Activated naive CD4-positive, alpha-beta T cell (primary cell): Measurements from ENCODE around the gene FIBIN.
"Not testable (repeated sequence)": the region's sequence is repeated elsewhere in the genome, so short reads cannot be mapped to it uniquely, and the experiment has no call there.

Source experiments
- DNase-seq, 4 experiments: peaks; one replicate each; lab custom pipeline; 2025; lab: John Stamatoyannopoulos, UW

FIBIN gene

DNA sequence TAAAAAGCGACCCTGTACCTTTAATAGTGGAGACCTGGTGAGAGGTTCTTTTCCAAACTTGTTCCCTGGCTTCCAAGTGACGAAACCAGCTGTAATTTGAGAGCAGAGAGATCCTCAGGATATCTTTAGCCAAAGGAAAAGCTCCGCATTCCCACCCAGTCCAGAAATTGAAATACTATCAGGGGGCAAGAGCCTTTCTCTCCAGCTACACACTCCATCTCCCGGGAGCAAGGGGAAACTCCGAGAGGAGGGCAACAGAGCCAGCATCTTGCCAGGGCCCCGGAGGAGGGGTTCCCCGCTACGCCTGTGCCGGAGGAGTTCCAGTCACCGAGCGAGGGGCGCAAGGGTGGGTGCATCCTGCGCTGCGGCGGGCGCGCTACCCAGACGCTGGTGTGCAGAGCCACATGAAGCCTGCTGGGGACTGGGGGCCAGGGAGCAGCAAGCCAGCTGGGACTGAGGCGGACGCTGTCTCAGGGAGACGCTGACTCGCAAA, at the start of gene FIBIN:
Gene FIBIN (plus strand): TSS at position 148 of the 493 bp plus-strand sequence. CDS start 415 bp downstream, outside the sequence.
- no peak for DNase-seq

DNA sequence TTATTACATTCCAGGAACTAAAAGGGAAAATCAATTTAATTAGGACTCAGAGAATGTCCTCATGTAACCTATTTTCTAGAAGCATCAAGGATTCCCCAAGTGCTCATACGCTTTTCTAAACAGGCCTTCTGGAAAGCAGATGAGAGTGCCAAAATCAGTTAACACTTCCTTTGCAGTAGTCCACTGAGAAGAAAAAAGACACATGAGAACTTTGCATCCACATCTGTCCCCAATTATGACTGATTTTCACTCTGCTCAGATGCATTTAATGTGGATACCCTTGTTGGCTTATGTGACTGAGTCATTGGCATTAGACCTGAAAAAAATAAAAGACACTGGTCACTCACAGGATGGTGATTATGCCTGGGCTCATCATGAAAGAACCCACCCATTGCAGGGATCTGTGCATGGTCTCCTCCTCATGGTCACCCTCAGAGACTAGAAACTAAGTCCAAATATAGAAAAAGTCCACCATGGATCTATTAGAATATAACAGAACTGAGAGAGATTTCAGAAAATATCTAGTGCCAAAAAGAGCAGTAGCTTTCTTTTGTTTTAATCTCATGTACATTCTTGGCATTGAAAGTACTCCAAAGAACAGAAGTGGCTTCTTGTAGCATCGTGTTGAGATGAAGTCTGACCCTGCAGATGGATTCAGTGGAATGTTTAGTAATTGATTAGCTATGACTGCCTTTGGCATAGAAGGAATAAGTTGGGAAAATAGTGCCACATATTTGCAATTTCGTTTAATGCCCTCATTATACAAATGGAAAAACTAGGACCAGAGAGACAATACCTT, 48.8 kb upstream of the FIBIN start:
- no peak for DNase-seq

DNA sequence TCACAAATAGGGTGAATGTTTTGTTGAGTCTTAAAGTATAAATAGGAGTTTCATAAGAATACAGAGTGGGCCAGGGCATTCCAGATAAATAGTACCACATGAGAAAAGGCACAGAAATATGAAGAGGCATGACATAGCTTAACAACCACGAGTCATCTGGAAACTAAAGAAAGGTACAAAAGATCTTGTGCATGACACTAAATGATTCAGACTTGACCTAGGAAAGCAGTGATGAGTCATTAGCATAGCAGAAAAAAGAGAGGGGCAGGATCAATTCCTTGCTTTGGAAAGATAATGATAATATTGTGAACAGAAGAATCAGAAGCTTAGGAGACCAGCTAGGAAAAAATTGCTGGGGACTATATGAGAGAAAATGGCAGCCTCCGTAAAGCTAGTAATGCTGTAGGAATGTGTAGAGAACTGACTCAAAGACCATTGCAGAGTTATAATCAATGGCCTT, 47.6 kb upstream of the FIBIN start:
- DNase-seq: no peak

DNA sequence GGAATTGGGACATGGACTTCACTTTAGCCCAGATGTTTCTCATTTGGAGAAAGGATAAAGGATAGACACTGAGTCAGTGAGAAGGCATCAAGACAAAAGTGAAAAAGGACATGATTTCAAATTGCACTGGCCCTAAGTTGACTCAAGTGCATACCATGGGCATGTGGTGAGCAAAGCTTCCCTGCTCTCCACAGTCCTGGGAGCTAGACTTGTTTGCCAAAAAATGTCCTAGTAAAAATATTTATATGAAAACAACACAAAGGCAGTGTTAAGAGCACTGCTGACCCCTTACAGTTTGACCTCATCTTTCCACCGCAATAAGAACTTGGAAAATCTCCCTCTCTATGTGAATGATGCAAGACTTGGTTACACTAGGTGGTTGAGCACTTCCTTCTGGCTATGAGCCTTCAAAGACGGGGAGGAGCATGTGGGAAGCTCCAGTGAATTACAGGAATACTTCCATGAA, 46.5 kb upstream of the FIBIN start:
- DNase-seq: no peak

DNA sequence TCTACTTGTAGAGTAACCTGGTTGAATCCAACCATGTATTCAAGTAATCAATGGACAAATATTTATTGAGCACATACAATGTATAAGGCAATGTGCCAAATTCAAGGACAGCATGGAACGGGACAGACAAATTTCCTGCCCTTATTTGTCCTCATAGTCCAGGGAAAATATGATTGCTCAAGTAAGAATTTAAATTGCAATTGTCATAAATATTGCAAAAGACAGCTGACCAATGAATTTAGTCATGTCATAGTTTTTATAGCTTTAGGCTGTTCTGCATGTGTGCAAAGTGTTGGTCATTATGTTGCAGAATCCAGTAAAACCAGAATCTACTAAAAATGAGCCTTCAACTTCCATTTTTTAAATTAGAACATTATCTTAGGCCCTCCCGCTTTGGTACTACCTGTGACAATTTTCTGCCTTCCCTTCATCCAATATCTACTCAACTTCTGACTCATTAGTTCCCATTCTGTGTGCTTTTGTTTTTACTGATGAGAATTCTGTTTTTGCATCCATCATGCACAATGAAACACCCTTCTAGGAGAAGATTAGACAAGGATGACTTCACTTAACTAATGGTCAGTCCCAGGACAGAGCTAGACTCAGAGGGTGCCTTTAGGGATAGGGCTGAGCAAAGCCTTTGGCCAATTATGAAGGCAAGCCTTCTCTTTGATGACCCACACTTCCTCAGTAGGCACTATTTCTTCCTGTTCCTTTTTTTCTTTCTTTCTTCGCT, 45.8 kb upstream of the FIBIN start:
- no peak for DNase-seq

DNA sequence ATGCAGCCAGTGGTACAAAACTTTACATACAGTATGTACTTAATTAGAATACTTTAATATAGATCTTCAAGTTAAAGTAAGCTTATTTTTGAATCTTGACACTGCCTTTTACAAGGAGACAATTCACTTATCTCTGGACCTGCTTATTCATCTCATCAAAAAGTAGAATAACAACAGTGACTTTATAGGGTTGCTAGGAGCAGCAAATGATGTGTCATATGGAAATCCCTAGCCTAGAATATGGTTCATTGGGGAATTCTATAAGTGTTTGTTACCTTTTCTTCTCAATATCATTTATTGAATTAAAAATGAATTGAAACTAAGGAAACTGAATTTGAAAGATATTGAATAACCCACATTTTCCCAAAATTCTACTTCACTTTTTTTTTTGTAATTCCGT, 45.0 kb upstream of the FIBIN start:
- DNase-seq: no peak

DNA sequence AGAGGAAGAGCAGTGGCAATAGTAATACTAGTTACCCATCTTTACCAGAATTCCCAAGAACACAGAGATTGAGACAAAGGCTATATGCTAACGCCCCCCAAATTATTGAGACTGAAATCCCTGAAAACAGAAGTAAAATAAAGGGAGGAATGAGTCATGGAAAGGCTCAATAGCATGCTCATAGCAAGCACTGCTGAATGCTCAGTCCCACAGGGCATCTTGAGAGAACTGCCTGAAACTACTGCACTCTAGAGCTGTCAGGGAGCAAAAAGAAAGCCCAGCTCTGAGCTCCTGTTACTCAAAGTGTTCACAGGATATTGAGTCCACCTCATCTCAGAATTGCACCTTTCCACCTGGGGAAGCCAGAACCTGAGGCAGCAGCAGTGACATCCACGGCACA, 44.1 kb upstream of the FIBIN start:
- DNase-seq: no peak

DNA sequence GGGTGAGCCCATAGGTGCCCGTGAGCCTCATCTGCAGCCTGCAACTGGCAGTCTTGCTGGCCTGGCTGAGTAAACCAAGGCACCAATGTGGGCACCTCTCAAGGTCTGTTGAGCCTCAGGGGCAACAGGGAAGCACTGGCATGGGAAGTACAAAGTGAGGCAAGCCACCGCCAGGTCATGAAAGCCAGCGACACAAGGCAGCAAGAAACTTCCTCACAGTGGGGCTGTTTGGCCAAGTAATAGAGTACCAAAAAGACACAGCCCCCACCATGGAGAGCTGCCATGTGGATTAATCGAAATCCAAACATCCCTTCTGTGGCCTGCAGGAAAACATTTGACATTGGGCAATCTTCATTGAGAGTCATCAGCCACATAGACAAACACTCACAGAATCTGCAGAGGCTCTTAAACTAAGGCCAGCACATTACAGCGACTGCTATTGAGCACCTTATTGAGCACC, 43.6 kb upstream of the FIBIN start:
- no peak for DNase-seq

DNA sequence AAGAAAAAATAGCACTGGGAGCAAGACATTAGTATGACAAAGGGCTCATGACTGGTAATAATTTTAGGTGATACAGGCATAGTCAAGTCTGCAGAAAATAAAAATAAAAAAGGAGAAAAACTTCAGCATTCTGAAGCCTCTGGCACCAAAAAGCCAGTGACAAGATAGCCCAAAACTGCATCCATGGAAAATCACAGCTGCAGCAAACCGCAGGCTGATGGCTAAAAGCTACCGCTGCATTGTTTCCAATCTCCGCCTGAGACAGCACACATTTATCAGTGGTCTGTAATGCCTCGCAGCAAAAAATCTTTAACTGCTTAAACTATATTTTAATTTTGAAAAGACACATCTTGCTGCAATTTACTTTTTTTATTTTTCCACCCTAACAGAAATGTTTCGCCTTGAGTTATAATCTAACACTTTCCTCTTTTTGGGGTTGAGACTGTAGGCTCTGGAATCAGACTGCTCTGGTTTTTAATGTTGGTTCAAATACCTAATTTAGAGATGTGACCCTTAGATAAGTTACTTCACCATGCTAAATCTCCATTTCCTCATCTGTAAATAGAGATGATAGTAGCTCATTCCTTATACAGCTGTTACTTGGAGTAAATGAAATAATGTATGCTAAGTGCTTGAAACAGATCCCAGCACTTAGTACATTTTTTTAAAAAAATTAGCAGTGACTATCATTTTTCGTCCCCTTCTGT, 42.0 kb upstream of the FIBIN start:
- DNase-seq: no peak

DNA sequence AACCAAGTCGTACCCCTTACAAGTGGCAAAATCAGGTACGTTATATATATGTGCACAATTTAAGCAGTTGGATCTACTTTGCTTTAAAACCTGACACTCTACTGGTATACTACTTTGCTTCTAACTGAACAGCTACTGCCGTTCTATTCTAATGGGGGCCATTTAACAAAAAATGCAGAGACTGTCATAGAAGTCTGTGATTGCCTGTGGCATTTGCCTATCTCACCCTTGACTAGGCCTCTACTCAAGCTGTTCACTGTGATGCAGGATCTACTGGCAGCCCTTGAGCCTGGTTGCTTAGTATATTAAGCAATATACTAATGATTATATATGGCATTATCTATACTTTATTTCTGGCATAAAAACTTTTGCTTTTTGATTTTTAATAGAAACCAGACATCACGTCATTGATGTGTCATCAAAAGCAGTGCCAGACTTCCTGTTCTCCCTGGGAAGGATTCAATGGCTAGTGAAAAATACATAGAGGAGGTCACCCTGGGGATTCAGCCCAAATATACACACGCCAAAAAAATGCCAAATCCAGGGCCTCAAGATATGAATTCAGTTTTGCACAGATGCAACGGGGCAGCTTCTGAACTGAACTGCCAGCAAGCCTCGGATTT, 40.0 kb upstream of the FIBIN start:
- DNase-seq: no peak

DNA sequence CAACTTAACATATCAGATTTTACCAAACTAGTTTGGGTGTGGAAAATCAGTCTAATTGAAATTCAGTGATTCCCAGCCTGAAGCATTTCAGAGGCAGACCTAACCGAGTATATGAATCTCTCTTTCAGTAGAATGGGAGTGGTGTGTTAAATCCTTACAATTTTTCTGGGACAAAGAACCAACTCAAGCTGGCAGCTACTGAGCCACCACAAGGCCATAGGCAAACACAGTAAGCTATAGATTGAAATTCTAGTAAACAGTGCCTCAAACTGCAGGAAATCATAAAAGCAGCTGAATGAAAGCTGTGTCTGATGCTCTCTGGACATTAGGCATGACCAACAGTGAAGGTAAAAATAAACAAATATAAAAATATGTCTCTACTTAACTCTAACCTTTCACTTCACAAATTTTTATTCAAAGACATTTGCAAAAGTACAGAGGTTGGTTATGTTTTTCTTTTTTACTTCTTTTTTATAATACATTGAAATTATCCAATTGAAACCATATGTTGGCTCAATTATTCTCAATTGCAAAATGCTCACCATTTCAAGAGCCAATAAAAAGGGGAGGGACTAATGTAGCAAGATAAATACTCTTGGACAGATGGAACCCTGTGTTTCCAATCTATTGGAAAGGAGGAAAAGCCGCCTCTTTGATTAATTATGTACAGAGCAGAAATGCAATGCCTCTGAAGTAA, 35.8 kb upstream of the FIBIN start:
- DNase-seq: no peak

DNA sequence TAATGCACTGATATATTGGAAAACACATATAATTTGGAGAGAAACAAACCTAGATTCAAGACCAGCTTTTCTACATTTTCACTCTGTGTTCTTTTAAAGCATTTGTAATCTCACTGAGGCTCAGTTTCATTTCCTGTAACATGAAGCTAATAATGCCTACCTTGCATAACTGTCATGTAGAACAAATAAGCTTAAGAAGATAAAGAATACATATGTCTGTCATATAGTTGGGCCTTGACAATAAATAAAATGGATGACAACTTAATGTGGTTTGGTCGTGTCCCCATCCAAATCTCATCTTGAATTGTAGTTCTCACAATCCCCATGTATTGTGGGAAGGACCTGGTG, 35.2 kb upstream of the FIBIN start:
- DNase-seq: no peak

DNA sequence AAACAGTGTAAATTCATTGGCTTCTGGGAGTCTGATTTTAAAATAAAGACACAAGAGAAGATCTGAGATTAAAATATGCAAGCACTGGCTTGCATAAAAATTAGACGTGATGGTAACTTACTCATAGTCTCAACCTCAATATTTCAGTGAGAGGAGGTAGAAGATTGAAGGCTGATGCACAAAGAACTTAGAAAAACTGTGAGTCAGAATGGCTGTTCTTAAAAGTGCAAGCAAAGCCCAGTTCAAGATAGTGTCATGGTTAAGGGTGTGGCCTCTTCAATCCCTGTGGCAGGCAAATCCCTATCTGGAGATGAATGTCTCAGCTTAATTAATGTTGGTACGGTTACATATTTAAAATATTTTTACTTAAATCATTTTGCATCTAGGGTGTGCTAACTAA, 33.6 kb upstream of the FIBIN start:
- DNase-seq: no peak

DNA sequence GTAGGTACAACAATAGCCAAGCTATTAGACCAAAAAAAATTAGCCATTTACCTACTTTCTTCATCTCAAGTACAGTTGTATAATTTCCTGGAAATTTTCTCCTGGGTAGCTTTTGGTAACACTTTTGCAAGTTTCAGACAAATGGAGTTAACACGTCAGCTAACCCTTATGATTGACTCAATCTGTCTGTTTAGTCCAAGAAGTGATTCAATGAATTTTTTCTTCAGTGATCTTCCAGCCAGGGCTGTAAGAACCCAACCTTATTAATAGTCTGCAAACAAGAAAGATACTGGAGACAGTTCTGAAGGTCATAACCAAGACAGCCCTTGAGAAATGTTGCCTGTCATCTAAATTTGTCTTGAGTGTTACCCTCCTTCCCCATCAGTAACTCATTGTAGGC, 30.1 kb upstream of the FIBIN start:
- DNase-seq: no peak

DNA sequence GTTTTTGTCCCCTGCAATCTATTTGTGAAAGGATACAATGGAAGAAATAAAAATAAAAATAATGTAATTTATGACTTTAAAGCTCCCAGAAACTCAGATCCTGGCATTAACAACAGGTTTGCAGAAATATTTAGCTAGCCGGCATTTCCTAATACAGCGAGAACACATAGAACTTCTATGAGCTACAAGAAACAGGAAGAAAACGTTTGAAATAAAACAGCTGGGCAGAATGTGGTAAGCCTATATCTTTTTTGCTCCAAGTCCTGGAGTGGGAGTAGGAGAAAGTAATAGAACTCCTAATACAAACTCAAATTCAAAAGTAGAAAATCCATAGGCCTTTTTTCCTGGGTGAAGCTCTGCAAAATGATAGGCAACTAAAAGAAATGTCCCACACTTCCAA, 29.6 kb upstream of the FIBIN start:
- no peak for DNase-seq

DNA sequence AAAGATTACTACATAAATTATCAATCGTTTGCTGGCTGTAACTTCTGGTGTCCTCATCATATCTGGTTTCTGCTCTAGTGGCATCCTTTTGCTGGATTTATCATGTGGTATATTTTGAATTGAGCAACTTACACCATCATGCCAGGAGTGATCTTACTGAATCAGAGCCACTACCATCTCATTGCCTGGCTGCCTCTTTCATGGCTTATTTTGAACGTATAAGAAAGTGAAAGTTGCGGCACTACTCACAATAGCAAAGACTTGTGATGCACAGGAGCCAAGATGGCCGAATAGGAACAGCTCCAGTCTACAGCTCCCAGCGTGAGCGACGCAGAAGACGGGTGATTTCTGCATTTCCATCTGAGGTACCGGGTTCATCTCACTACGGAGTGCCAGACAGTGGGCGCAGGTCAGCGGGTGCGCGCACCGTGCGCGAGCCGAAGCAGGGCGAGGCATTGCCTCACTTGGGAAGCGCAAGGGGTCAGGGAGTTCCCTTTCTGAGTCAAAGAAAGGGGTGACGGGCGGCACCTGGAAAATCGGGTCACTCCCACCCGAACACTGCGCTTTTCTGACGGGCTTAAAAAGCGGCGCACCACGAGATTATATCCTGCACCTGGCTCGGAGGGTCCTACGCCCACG, 28.9 kb upstream of the FIBIN start:
- not testable (repeated sequence) for DNase-seq

DNA sequence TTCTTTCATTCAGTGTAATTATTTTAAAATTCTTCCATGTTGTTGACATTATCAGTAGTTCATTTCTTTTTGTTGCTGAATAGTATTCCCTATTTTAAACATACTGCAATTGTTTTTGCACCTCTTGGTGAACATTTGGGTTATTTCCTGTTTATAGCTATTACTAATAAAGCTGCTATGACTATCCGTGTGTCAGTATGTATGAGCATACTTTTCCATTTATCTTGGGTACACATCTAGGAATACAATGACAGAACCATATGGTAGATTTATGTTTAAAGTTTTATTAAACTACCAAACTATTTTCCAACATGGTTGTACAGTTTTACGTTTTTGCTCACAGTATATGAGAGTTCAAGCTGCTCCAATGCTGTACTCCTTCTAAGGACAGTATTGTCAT, 22.0 kb upstream of the FIBIN start:
- DNase-seq: no peak

DNA sequence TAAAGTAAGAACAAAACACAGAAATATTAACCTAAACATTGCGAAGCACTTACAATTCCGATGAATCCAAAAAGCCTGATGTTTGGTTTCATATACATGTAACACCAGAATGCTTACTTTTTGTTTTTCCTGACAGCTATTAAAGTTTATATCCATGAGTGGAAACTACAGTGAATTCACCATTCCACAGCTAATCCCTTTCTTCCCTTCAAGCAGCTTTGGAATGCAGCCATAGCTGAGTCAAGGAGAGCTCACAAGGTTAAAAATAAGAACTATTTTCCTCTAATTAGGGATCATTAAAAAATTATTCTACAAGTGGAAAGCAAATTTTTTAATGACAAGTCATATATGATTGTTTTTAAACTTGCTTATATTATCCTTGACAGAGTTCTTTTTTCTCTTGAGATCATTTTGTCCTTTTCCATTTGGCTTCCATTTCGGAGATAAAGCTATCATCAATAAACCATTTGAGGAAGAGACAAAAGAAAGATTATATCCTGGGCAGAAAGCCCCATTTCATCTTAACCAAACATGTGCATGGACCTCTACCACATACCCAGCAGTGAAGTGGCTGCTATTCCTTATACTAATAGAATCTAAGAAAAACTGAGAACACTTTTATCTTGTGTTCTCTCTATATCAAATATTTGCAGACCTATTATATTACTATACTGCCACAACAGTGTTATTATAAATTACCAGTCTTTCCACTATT, 19.7 kb upstream of the FIBIN start:
- no peak for DNase-seq

DNA sequence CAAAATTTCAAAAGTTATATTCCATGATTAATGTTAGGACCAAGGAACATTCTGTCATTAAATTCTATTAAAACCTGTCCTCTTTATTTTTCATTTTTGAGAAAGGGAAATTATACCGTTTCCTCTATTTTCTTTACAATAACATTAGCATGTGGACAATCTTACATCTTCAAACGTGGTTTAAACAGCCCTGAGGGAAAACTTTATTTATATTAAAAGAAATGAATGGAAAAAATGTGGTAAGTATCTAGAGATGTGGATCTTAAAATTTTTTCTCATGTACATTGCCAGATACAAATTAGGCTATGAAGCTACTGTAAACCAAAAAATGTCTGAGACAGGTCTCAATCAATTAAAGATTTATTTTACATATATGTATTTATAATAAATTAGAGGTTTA, 18.9 kb upstream of the FIBIN start:
- no peak for DNase-seq

DNA sequence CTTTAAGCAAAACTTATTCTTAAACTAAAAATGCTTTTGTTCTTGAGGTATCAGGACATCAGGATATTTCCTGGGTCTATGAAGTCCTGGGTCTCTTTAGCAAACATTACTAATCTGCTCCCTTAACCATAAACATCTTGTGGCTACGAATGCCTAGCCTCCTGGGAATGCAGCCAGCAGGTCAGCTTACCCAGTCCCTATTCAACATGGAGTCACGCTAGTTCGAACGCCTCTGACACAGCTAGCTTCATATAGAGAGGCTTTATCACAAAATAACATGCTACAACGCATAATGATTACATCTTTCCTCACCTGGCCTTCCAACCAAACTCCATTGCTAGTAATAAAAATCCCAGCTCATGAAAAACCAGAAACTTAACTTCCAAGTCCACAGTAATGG, 17.5 kb upstream of the FIBIN start:
- no peak for DNase-seq
